Mesenchymal stem cell (in vitro differentiated cells and primary cell): ENCODE results near the gene ZNF487. TPM values are rescaled to one million over a fixed set of nuclear protein-coding genes. Genes with fewer than 3 reads are reported as not detected.
A peak's percentile ranks its signal among the peaks of the same experiment; 100 is the strongest.

Source experiments
- DNase-seq: peaks from one replicate; pipeline ENCODE4 v3.0.0-alpha.2; 2013
- H2AFZ ChIP-seq: one replicate; pipeline ENCODE4 v1.6.1; 2013; ENCODE audit warnings: low read depth, mild to moderate bottlenecking, control low read depth, inconsistent platforms, low read length, moderate library complexity
- H2AK5ac ChIP-seq: 2 replicates; pipeline ENCODE4 v1.6.1; 2013; ENCODE audit warnings: low read length, moderate library complexity, mild to moderate bottlenecking, inconsistent platforms; ENCODE audit not compliant: severe bottlenecking
- H2BK120ac ChIP-seq: one replicate; pipeline ENCODE4 v1.6.1; 2013; ENCODE audit warnings: low read depth, mild to moderate bottlenecking, inconsistent platforms, low read length, moderate library complexity
- H2BK12ac ChIP-seq, 2 experiments: one replicate each; pipeline ENCODE4 v1.6.1; 2013; ENCODE audit warnings: inconsistent platforms in 2 of 2, low read length in 2 of 2, mild to moderate bottlenecking in 2 of 2, moderate library complexity in 2 of 2, control low read depth in 1 of 2
- H2BK15ac ChIP-seq: one replicate; pipeline ENCODE4 v1.6.1; 2013; ENCODE audit warnings: mild to moderate bottlenecking, low read depth, inconsistent platforms; ENCODE audit not compliant: poor library complexity, severe bottlenecking
- H2BK5ac ChIP-seq: 2 replicates; pipeline ENCODE4 v1.6.1; 2013; ENCODE audit warnings: low read depth, mild to moderate bottlenecking, low read length, control low read depth, inconsistent platforms; ENCODE audit not compliant: poor library complexity, severe bottlenecking
- H3K14ac ChIP-seq, 2 experiments: one replicate each; pipeline ENCODE4 v1.6.1; 2013; ENCODE audit warnings: inconsistent platforms in 2 of 2, low read length in 2 of 2, control low read depth in 1 of 2, mild to moderate bottlenecking in 1 of 2, moderate library complexity in 1 of 2
- H3K18ac ChIP-seq, 2 experiments: one replicate each; pipeline ENCODE4 v1.6.1; 2013; ENCODE audit warnings: inconsistent platforms in 2 of 2, low read length in 2 of 2, control low read depth in 1 of 2, low read depth in 1 of 2, mild to moderate bottlenecking in 1 of 2
- H3K23ac ChIP-seq, 2 experiments: one replicate each; pipeline ENCODE4 v1.6.1; 2013; ENCODE audit warnings: inconsistent platforms in 2 of 2, low read length in 2 of 2, mild to moderate bottlenecking in 2 of 2, moderate library complexity in 2 of 2, control low read depth in 1 of 2
- H3K27ac ChIP-seq: 2 replicates; pipeline ENCODE4 v1.5.1; 2013; ENCODE audit warnings: mild to moderate bottlenecking, moderate library complexity, low read length, control low read depth, inconsistent platforms; ENCODE audit not compliant: poor library complexity, severe bottlenecking
- H3K27me3 ChIP-seq, 2 experiments: 2 replicates each; pipeline versions ENCODE4 v1.6.1 to v1.7.0; 2013; ENCODE audit warnings: low read length in 2 of 2, mild to moderate bottlenecking in 2 of 2, moderate library complexity in 2 of 2, control low read depth in 1 of 2, inconsistent platforms in 1 of 2; ENCODE audit not compliant: control insufficient read depth in 1 of 2, insufficient read depth in 1 of 2
- H3K36me3 ChIP-seq, 2 experiments: 2 replicates each; pipeline versions ENCODE4 v1.6.1 to v1.7.0; 2013; ENCODE audit warnings: low read length in 2 of 2, control low read depth in 1 of 2, inconsistent platforms in 1 of 2, low read depth in 1 of 2, mild to moderate bottlenecking in 1 of 2; ENCODE audit not compliant: insufficient read depth in 2 of 2, control insufficient read depth in 1 of 2
- H3K4ac ChIP-seq, 2 experiments: one replicate each; pipeline ENCODE4 v1.6.1; 2013; ENCODE audit warnings: inconsistent platforms in 2 of 2, low read length in 2 of 2, mild to moderate bottlenecking in 2 of 2, moderate library complexity in 2 of 2, control low read depth in 1 of 2, low read depth in 1 of 2
- H3K4me1 ChIP-seq: 2 replicates; pipeline ENCODE4 v1.6.1; 2013; ENCODE audit warnings: low read depth, low read length, control low read depth; ENCODE audit not compliant: control insufficient read depth, insufficient read depth
- H3K4me2 ChIP-seq: 2 replicates; pipeline ENCODE4 v1.6.1; 2013; ENCODE audit warnings: low read length, mild to moderate bottlenecking, inconsistent platforms; ENCODE audit not compliant: poor library complexity, severe bottlenecking
- H3K4me3 ChIP-seq, 2 experiments: 2 replicates each; pipeline versions ENCODE4 v1.5.1 to v1.7.0; 2013; ENCODE audit warnings: low read length in 2 of 2, mild to moderate bottlenecking in 2 of 2, control low read depth in 1 of 2, low read depth in 1 of 2; ENCODE audit not compliant: insufficient read depth in 1 of 2
- H3K79me1 ChIP-seq: replicated peaks from 2 replicates; pipeline ENCODE4 v1.6.1; 2013; ENCODE audit warnings: mild to moderate bottlenecking, control low read depth, low read length, inconsistent platforms; ENCODE audit not compliant: poor library complexity, severe bottlenecking
- H3K9ac ChIP-seq: 2 replicates; pipeline ENCODE4 v1.7.0; 2013; ENCODE audit warnings: mild to moderate bottlenecking, low read length, moderate library complexity
- H3K9me3 ChIP-seq: 2 replicates; pipeline ENCODE4 v1.7.0; 2013; ENCODE audit warnings: mild to moderate bottlenecking, low read length; ENCODE audit not compliant: control insufficient read depth
- H4K8ac ChIP-seq: one replicate; pipeline ENCODE4 v1.6.1; 2013; ENCODE audit warnings: inconsistent platforms, mild to moderate bottlenecking, low read length, moderate library complexity
- H4K91ac ChIP-seq: one replicate; pipeline ENCODE4 v1.6.1; 2013; ENCODE audit warnings: mild to moderate bottlenecking, low read length, inconsistent platforms
- WGBS: methylation state at CpG from one replicate; pipeline ENCODE4 v1.1.7; 2013; ENCODE audit warnings: mixed read lengths; 5-methylcytosine and 5-hydroxymethylcytosine counted together
- polyA plus RNA-seq, 2 experiments: library from polyadenylated mRNA; stranded (reverse); fragments of 200-250 nt; gene quantifications; one replicate each; pipeline ENCODE4 v1.2.3, GENCODE V29; 2013

Gene ZNF487
- 3.1 TPM for polyA plus RNA-seq (2013, experiment 1 of 2)
- polyA plus RNA-seq (2013, experiment 2 of 2) = 3.3 TPM

DNA sequence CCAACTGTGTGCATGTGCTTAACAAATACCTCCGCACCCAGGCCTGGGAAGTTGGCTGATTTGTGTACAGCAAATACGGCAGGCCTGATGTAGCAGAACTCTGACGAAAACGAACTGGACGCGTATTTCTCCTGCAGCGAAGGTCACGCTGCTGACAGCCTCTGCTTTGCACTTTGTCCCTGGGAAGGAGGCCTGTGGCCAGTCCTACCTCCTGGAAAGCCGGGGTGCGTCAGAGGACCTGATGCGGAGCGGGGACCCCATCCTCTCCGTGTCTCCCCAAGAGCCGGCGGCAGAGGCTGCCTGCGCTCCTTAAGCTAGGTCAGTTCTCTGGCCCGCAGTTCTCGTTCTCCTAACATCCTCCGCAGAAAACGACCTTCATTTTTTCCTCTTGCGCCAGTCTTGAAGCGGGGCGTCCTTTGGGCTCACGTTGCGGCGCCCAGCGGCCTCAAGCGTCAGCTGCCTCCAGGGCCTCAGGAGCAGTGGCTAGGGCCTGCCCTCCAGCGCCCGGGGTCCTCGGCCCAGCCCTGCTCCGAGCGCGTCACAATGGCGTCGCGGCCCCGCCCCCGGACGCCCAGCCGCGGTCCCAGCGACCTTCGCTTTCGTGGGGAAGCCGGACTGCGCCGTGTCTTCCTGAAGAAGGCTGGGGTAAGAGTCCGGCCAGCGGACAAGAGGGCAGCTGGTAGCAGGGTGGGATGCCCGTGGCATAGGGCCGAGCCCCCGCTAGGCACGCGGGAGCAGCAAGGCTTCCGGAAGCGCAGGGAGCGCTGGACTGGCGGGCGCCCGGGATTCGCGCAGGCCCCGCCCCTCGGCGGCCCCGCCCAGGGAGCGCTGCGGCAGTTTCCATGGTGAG, at the start of gene ZNF487:
ZNF487 (plus strand) TSS at position 821 of the 850 bp plus-strand sequence. CDS start 38,703 bp downstream, outside the sequence.
- no peak within 1 kb of the TSS for H2AK5ac ChIP-seq
- H4K8ac ChIP-seq = peak within 1 kb of the TSS; percentile 99
- H3K4me2 ChIP-seq = peak within 1 kb of the TSS; percentile 98
- peak within 1 kb of the TSS; percentile 99 for H4K91ac ChIP-seq
- peak within 1 kb of the TSS; percentile 95 to 99 for H3K18ac ChIP-seq
- H3K4me3 ChIP-seq = peak within 1 kb of the TSS; percentile 72 to 99
- peak within 1 kb of the TSS; percentile 39 for H2BK5ac ChIP-seq
- H3K4ac ChIP-seq = peak within 1 kb of the TSS; percentile 76 to 96
- peak within 1 kb of the TSS; percentile 99 for H2BK15ac ChIP-seq
- H3K27ac ChIP-seq = peak within 1 kb of the TSS; percentile 83
- H3K9me3 ChIP-seq = no peaks in the 10 kb centered on the region
- H3K27me3 ChIP-seq = no peaks in the 10 kb centered on the region
- H3K23ac ChIP-seq = peak within 1 kb of the TSS in 1 of 2 experiments; percentile 83
- WGBS = 6% methylated on average over 69 of the region's 69 CpGs
- peaks cover 9% of the 10 kb centered on the region for H3K79me1 ChIP-seq
- peak within 1 kb of the TSS in 1 of 2 experiments; percentile 79 for H2BK12ac ChIP-seq
- DNase-seq = peak; percentile 94
- H3K36me3 ChIP-seq = peaks cover 0 to 2% of the 10 kb centered on the region in 2 experiments
- peak within 1 kb of the TSS; percentile 100 for H3K9ac ChIP-seq
- H3K4me1 ChIP-seq = peaks cover 3% of the 10 kb centered on the region
- H3K14ac ChIP-seq = peak within 1 kb of the TSS in 1 of 2 experiments; percentile 68
- H2BK120ac ChIP-seq = peak within 1 kb of the TSS; percentile 93
- H2AFZ ChIP-seq = peak within 1 kb of the TSS; percentile 87

GRCh38 chr10:43387678-43388032, 49.3 kb upstream of the ZNF487 start:
- H3K4me3 ChIP-seq = no peak overlapping the region
- no peak overlapping the region for H2BK12ac ChIP-seq
- no peak overlapping the region for H3K23ac ChIP-seq
- H3K14ac ChIP-seq = no peak overlapping the region
- H3K27me3 ChIP-seq = no peaks in the 10 kb centered on the region
- H3K4me1 ChIP-seq = peaks cover 7% of the 10 kb centered on the region
- H3K4me2 ChIP-seq = no peak overlapping the region
- no peak overlapping the region for H4K91ac ChIP-seq
- no peak overlapping the region for H4K8ac ChIP-seq
- peaks cover 19% of the 10 kb centered on the region for H3K79me1 ChIP-seq
- no peak overlapping the region for H3K4ac ChIP-seq
- no peak overlapping the region for H2BK120ac ChIP-seq
- H3K9ac ChIP-seq = peak overlapping the region; percentile 9
- H3K18ac ChIP-seq = no peak overlapping the region
- H3K27ac ChIP-seq = no peak overlapping the region
- H3K9me3 ChIP-seq = no peaks in the 10 kb centered on the region
- 97% methylated on average over 4 of the region's 5 CpGs for WGBS
- H2BK5ac ChIP-seq = no peak overlapping the region
- DNase-seq = no peak
- H2AFZ ChIP-seq = no peak overlapping the region
- no peak overlapping the region for H2AK5ac ChIP-seq
- H3K36me3 ChIP-seq = peaks cover 56 to 86% of the 10 kb centered on the region in 2 experiments
- H2BK15ac ChIP-seq = no peak overlapping the region

DNA sequence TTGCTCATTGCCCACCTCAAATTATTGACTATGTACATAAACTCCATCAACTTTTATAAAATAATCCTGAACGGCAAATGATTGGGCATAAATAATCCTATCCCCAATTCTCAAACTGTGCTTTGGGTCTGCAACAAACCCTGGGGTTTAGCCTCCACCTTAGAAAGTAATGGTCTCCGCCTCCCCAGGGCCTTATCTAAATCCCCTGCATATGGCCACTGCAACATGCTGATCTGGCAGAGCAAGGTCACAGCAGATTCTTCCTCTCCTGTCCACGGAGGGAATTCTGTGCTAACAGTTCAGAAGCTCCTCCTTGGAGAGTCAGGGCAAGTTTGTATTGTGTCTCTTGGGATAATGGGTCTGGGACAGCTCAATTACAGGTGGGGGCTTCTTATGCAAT, 47.0 kb upstream of the ZNF487 start:
- H3K4me2 ChIP-seq = no peak overlapping the region
- H3K4ac ChIP-seq = no peak overlapping the region
- no peak overlapping the region for H3K23ac ChIP-seq
- H3K14ac ChIP-seq = no peak overlapping the region
- H3K18ac ChIP-seq = no peak overlapping the region
- H4K8ac ChIP-seq = peak overlapping the region; percentile 0
- no peak overlapping the region for H2BK120ac ChIP-seq
- 82% methylated on average over 3 of the region's 3 CpGs for WGBS
- no peak overlapping the region for H2BK5ac ChIP-seq
- H4K91ac ChIP-seq = no peak overlapping the region
- H3K9me3 ChIP-seq = no peaks in the 10 kb centered on the region
- H2AK5ac ChIP-seq = no peak overlapping the region
- H2BK15ac ChIP-seq = no peak overlapping the region
- H2AFZ ChIP-seq = no peak overlapping the region
- H2BK12ac ChIP-seq = no peak overlapping the region
- peaks cover 18% of the 10 kb centered on the region for H3K79me1 ChIP-seq
- peak overlapping the region; percentile 50 for H3K9ac ChIP-seq
- H3K36me3 ChIP-seq = peaks cover 62 to 99% of the 10 kb centered on the region in 2 experiments
- H3K27me3 ChIP-seq = no peaks in the 10 kb centered on the region
- H3K4me3 ChIP-seq = no peak overlapping the region
- DNase-seq = no peak
- peaks cover 2% of the 10 kb centered on the region for H3K4me1 ChIP-seq
- no peak overlapping the region for H3K27ac ChIP-seq

DNA sequence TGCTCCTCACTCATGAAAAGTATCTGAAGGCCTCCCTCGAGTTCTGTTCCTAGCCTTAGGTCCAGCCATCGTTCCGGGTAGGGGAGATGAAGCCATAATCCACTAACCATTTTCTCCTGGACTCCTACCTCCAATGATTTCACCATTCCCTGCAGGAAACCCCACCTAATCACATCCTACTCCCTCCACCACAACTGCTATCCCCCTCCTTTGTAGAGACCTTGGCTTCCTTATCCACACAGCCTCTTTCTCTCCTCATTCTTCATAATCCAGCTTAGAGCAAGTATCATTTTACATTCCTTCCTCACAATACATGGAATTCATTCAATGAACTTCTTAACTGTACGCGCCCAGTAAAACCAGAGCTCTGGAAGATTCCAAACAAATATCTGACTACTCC, 46.6 kb upstream of the ZNF487 start:
- Histone ChIP-seq H2BK12ac (no peak overlapping the region), H2BK15ac (no peak overlapping the region), H3K36me3 (peaks cover 60 to 98% of the 10 kb centered on the region in 2 experiments), H3K14ac (no peak overlapping the region), H3K23ac (no peak overlapping the region), H3K9me3 (no peaks in the 10 kb centered on the region), H3K27ac (no peak overlapping the region), H3K79me1 (peaks cover 17% of the 10 kb centered on the region), H3K18ac (no peak overlapping the region), H3K9ac (peak overlapping the region; percentile 12), H3K4me1 (peaks cover 4% of the 10 kb centered on the region), H3K27me3 (no peaks in the 10 kb centered on the region), H3K4me3 (no peak overlapping the region), H2BK120ac (no peak overlapping the region), H2AFZ (no peak overlapping the region), H2BK5ac (no peak overlapping the region), H3K4me2 (no peak overlapping the region), H4K91ac (no peak overlapping the region), H2AK5ac (no peak overlapping the region), H3K4ac (no peak overlapping the region), H4K8ac (peak overlapping the region; percentile 0)
- no peak for DNase-seq
- 94% methylated on average over 5 of the region's 5 CpGs for WGBS
